SK-N-SH (cell line): ENCODE measurements around the gene CDH13. TPM values are rescaled to one million over a fixed set of nuclear protein-coding genes. Genes with fewer than 3 reads are reported as not detected.

Source experiments
- CTCF ChIA-PET: fragments of 300-600, 350-600 bp; formaldehyde crosslinking; extraction: SDS; loops from one replicate; lab custom pipeline; 2021; lab: Yijun Ruan, JAX
- POLR2A ChIA-PET: fragments of 350-600 bp; sonication (Branson Sonifier 250); formaldehyde crosslinking; extraction: SDS; loops from one replicate; lab custom pipeline; 2020; ENCODE audit warnings: antibody characterized with exemption, inconsistent platforms; lab: Yijun Ruan, JAX
- DNase-seq: peaks from one replicate; pipeline ENCODE4 v3.0.0; 2012
- H2AFZ ChIP-seq: fragments of 200-600 bp; sonication (generic); 2 replicates; pipeline ENCODE4 v1.8.1; 2016; ENCODE audit warnings: antibody characterized with exemption, mild to moderate bottlenecking, low read depth
- H3F3A ChIP-seq: fragments of 200-600 bp; sonication (generic); replicated peaks from 2 replicates; pipeline ENCODE3; 2016; ENCODE audit warnings: antibody characterized with exemption, mild to moderate bottlenecking; ENCODE audit not compliant: insufficient read depth
- H3K27ac ChIP-seq, 2 experiments: fragments of 200-500 bp in 1 of 2; fragments of 200-600 bp in 1 of 2; sonication (Bioruptor generic) in 1 of 2; sonication (generic), shearing (Covaris generic) in 1 of 2; 2 replicates each; pipeline versions ENCODE4 v1.5.1 to v1.6.1; 2014 to 2016; ENCODE audit warnings: low read depth in 2 of 2, inconsistent platforms in 1 of 2, low read length in 1 of 2, mild to moderate bottlenecking in 1 of 2, mixed read lengths in 1 of 2
- H3K27me3 ChIP-seq: fragments of 200-600 bp; sonication (generic), shearing (Covaris generic); 2 replicates; pipeline ENCODE4 v1.6.1; 2016; ENCODE audit warnings: mixed run types; ENCODE audit not compliant: insufficient read depth
- H3K36me3 ChIP-seq, 2 experiments: fragments of 200-500 bp in 1 of 2; fragments of 200-600 bp in 1 of 2; sonication (Bioruptor generic) in 1 of 2; sonication (generic) in 1 of 2; replicated peaks in 1 of 2; 2 replicates each; pipeline versions ENCODE3 to v1.5.1; 2014 to 2016; ENCODE audit warnings: low read length in 1 of 2, mild to moderate bottlenecking in 1 of 2; ENCODE audit not compliant: insufficient read depth in 2 of 2, control insufficient read depth in 1 of 2
- H3K4me1 ChIP-seq, 2 experiments: fragments of 200-500 bp in 1 of 2; fragments of 200-600 bp in 1 of 2; sonication (Bioruptor generic) in 1 of 2; sonication (generic), shearing (Covaris generic) in 1 of 2; 2 replicates each; pipeline versions ENCODE4 v1.5.1 to v1.6.1; 2014 to 2016; ENCODE audit warnings: low read depth in 1 of 2, low read length in 1 of 2, mixed run types in 1 of 2; ENCODE audit not compliant: insufficient read depth in 2 of 2, control insufficient read depth in 1 of 2
- H3K4me2 ChIP-seq: fragments of 200-600 bp; sonication (generic), shearing (Covaris generic); 2 replicates; pipeline ENCODE4 v1.6.1; 2017; ENCODE audit warnings: mixed run types
- H3K4me3 ChIP-seq, 2 experiments: fragments of 200-500 bp in 1 of 2; fragments of 200-600 bp in 1 of 2; sonication (Bioruptor generic) in 1 of 2; sonication (generic), shearing (Covaris generic) in 1 of 2; 2 replicates each; pipeline versions ENCODE4 v1.5.1 to v1.8.1; 2014 to 2016; ENCODE audit warnings: low read depth in 2 of 2, inconsistent platforms in 1 of 2, low read length in 1 of 2, mild to moderate bottlenecking in 1 of 2, mixed read lengths in 1 of 2, moderate library complexity in 1 of 2
- H3K79me2 ChIP-seq: fragments of 200-600 bp; sonication (generic); 2 replicates; pipeline ENCODE4 v1.8.1; 2017; ENCODE audit warnings: mild to moderate bottlenecking; ENCODE audit not compliant: insufficient read depth
- H3K9ac ChIP-seq: fragments of 200-600 bp; sonication (generic); 2 replicates; pipeline ENCODE4 v1.6.1; 2017; ENCODE audit warnings: mixed run types
- H3K9me2 ChIP-seq: fragments of 200-600 bp; sonication (generic); 2 replicates; pipeline ENCODE4 v1.6.1; 2017; ENCODE audit warnings: mixed run types
- H3K9me3 ChIP-seq: fragments of 200-600 bp; sonication (generic); 2 replicates; pipeline ENCODE4 v1.6.1; 2017; ENCODE audit warnings: mixed run types, mild to moderate bottlenecking, moderate library complexity
- H4K20me1 ChIP-seq: fragments of 200-600 bp; sonication (generic); 2 replicates; pipeline ENCODE4 v1.6.1; 2017; ENCODE audit warnings: mild to moderate bottlenecking, mixed run types; ENCODE audit not compliant: insufficient read depth
- ELF1 ChIP-seq: IDR thresholded peaks from 2 replicates; pipeline ENCODE4 v1.4.0; 2012
- FOXJ3 ChIP-seq: sonication (generic); formaldehyde crosslinking; IDR thresholded peaks from 2 replicates; pipeline ENCODE4 v1.5.1; 2020; ENCODE audit warnings: mild to moderate bottlenecking, missing genetic modification reagents
- POLR2AphosphoS5 ChIP-seq: IDR thresholded peaks from 2 replicates; pipeline ENCODE4 v1.6.1; 2012; ENCODE audit warnings: low read depth, low read length
- RXRA ChIP-seq: IDR thresholded peaks from 2 replicates; pipeline ENCODE4 v1.4.0; 2012; ENCODE audit warnings: low read depth, mild to moderate bottlenecking, borderline replicate concordance
- TAF1 ChIP-seq: IDR thresholded peaks from 2 replicates; pipeline ENCODE4 v1.6.1; 2012; ENCODE audit warnings: low read depth, mild to moderate bottlenecking, low read length, moderate library complexity, borderline replicate concordance
- WGBS: methylation state at CpG from one replicate; pipeline ENCODE4 v1.1.6; 2017; ENCODE audit warnings: low lambda C conversion rate; 5-methylcytosine and 5-hydroxymethylcytosine counted together
- polyA plus RNA-seq, 3 experiments: library from polyadenylated mRNA; depleted of rRNA; stranded (reverse); fragments of >200 nt; gene quantifications; 2 replicates each; pipeline ENCODE4 v1.2.3, GENCODE V29; 2012
- TF ChIP-seq, protein P1 (sequence below): IDR thresholded peaks from 2 replicates; pipeline ENCODE4 v1.4.0; 2012; ENCODE audit warnings: low read depth, borderline replicate concordance
- TF ChIP-seq, protein P2 (sequence below): fragments of 200-600 bp; sonication (generic); IDR thresholded peaks from 2 replicates; pipeline ENCODE4 v1.6.1; 2017; ENCODE audit warnings: antibody characterized with exemption, mild to moderate bottlenecking, moderate library complexity
- TF ChIP-seq, protein P3 (sequence below): IDR thresholded peaks from 2 replicates; pipeline ENCODE4 v1.4.0; 2012; ENCODE audit warnings: low read depth

CDH13 gene
- polyA plus RNA-seq, 1 of the 3 experiments (the other 2 are of a cell fraction), result 93.0 TPM

DNA sequence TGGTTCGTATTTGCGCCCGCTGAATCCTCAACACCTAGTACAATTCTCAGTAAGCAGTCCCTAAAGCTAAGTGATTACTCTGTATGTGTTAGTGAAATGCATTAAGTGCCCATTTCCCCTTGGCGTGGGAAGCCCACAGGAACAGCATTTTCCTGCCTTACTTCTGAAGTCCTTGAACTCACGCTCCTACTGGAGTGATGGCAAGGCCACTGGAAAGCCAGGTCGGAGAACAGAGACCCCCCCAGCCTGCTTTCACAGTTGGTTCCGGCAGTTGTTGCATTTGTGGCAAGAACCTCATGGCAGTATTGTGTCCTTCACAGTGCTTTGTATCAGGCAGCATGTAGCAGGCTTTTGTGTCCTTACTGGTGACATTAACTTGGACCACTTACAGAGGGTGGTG, 340.7 kb downstream of the CDH13 start:
- H3K9me3 ChIP-seq, result no peaks in the 10 kb centered on the region
- H3K79me2 ChIP-seq, result no peaks in the 10 kb centered on the region
- POLR2A ChIA-PET, result no interaction called here
- no peak overlapping the region for H3K9ac ChIP-seq
- no peak overlapping the region for H3K4me2 ChIP-seq
- WGBS, result 43% methylated on average over 7 of the region's 7 CpGs
- H3K36me3 ChIP-seq, result no peaks in the 10 kb centered on the region
- no peaks in the 10 kb centered on the region for H3K4me1 ChIP-seq
- H3K27ac ChIP-seq, result no peak overlapping the region
- no peaks in the 10 kb centered on the region for H4K20me1 ChIP-seq
- no peak overlapping the region for H3K4me3 ChIP-seq
- no peak overlapping the region for H2AFZ ChIP-seq
- CTCF ChIA-PET, result no interaction called here
- H3F3A ChIP-seq, result no peaks in the 10 kb centered on the region
- DNase-seq, result no peak
- TF ChIP-seq ELF1, result no peak
- TF ChIP-seq, protein P1, sequence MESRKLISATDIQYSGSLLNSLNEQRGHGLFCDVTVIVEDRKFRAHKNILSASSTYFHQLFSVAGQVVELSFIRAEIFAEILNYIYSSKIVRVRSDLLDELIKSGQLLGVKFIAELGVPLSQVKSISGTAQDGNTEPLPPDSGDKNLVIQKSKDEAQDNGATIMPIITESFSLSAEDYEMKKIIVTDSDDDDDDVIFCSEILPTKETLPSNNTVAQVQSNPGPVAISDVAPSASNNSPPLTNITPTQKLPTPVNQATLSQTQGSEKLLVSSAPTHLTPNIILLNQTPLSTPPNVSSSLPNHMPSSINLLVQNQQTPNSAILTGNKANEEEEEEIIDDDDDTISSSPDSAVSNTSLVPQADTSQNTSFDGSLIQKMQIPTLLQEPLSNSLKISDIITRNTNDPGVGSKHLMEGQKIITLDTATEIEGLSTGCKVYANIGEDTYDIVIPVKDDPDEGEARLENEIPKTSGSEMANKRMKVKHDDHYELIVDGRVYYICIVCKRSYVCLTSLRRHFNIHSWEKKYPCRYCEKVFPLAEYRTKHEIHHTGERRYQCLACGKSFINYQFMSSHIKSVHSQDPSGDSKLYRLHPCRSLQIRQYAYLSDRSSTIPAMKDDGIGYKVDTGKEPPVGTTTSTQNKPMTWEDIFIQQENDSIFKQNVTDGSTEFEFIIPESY, result no peak
- TF ChIP-seq, protein P2, sequence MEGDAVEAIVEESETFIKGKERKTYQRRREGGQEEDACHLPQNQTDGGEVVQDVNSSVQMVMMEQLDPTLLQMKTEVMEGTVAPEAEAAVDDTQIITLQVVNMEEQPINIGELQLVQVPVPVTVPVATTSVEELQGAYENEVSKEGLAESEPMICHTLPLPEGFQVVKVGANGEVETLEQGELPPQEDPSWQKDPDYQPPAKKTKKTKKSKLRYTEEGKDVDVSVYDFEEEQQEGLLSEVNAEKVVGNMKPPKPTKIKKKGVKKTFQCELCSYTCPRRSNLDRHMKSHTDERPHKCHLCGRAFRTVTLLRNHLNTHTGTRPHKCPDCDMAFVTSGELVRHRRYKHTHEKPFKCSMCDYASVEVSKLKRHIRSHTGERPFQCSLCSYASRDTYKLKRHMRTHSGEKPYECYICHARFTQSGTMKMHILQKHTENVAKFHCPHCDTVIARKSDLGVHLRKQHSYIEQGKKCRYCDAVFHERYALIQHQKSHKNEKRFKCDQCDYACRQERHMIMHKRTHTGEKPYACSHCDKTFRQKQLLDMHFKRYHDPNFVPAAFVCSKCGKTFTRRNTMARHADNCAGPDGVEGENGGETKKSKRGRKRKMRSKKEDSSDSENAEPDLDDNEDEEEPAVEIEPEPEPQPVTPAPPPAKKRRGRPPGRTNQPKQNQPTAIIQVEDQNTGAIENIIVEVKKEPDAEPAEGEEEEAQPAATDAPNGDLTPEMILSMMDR, result no peak
- no peak for TF ChIP-seq TAF1
- no peak for TF ChIP-seq FOXJ3
- TF ChIP-seq POLR2AphosphoS5, result no peak
- TF ChIP-seq RXRA, result no peak
- H3K27me3 ChIP-seq, result no peaks in the 10 kb centered on the region
- H3K9me2 ChIP-seq, result no peaks in the 10 kb centered on the region

DNA sequence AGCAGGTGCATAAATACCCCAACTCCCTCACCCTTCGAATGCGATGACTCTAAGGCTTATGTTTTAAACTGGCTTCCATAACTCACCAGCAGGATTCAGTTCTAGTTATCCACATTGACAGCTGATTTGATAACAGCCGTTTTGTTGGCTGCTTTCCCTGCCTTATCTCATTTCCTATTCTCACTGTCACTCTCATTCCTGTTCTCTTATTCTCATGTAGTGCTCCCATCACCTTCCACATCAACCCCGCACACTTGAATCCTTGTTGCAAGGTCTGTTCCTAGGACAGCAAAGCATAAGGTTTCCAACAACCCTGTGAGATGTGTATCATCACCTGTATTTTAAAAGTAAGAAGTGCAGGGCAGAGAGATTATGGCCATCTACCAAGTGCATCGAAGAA, 344.4 kb downstream of the CDH13 start:
- Histone ChIP-seq H2AFZ (no peak overlapping the region), H3K9me2 (no peaks in the 10 kb centered on the region), H3K36me3 (no peaks in the 10 kb centered on the region), H3K79me2 (no peaks in the 10 kb centered on the region), H3K27me3 (no peaks in the 10 kb centered on the region), H3K9me3 (no peaks in the 10 kb centered on the region), H4K20me1 (no peaks in the 10 kb centered on the region), H3K9ac (no peak overlapping the region), H3K27ac (no peak overlapping the region), H3F3A (no peaks in the 10 kb centered on the region), H3K4me3 (no peak overlapping the region), H3K4me2 (no peak overlapping the region), H3K4me1 (no peaks in the 10 kb centered on the region)
- WGBS, result 56% methylated on average over 5 of the region's 5 CpGs
- ChIA-PET POLR2A (no interaction called here), CTCF (no interaction called here)
- no peak for DNase-seq
- TF ChIP-seq, protein P3, sequence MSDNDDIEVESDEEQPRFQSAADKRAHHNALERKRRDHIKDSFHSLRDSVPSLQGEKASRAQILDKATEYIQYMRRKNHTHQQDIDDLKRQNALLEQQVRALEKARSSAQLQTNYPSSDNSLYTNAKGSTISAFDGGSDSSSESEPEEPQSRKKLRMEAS, result no peak
